HCT116 (cell line): ENCODE measurements around the gene NOTO. TPM values are rescaled to one million over a fixed set of nuclear protein-coding genes. Genes with fewer than 3 reads are reported as not detected.

Source experiments
- ATAC-seq: fragments of 200-7000 bp; cut with Tn5 transposase; 2 replicates; pipeline ENCODE4 v1.9.1; 2020; ENCODE audit warnings: mild to moderate bottlenecking, moderate library complexity
- BruUV-seq: library from RNA; stranded (reverse); fragments of 400-500 nt; replicated peaks from 2 replicates; lab custom pipeline; 2021; lab: Mats Ljungman, UMichigan
- CTCF ChIA-PET: fragments of 300-600 bp; sonication (Branson Sonifier 250); formaldehyde crosslinking; loops from one replicate; lab custom pipeline; 2021; ENCODE audit warnings: antibody characterized with exemption; lab: Charles Lee
- POLR2A ChIA-PET: fragments of 300-600, 350-600 bp; sonication (Branson Sonifier 250); formaldehyde crosslinking; loops from one replicate; lab custom pipeline; 2021; ENCODE audit warnings: antibody characterized with exemption; lab: Charles Lee
- RAD21 ChIA-PET, 2 experiments: fragments of 300-600 bp; sonication (Branson Sonifier 250); formaldehyde crosslinking; loops; one replicate each; lab custom pipeline; 2023; ENCODE audit warnings: low total read pairs in 2 of 2; ENCODE audit not compliant: uncharacterized antibody in 2 of 2, unreplicated experiment in 2 of 2, low non-redundant PET in 1 of 2; lab: Charles Lee
- DNase-seq: peaks from one replicate; pipeline ENCODE4 v3.0.0-alpha.2; 2010; ENCODE audit warnings: low read depth, low spot score
- H2AFZ ChIP-seq: fragments of 200-600 bp; shearing (Covaris generic), sonication (generic); 2 replicates; pipeline ENCODE4 v1.6.1; 2017; ENCODE audit warnings: low read depth, mixed run types, mixed read lengths, antibody characterized with exemption, low read length; ENCODE audit not compliant: poor library complexity, severe bottlenecking
- H3K27ac ChIP-seq: 2 replicates; pipeline ENCODE4 v1.5.1; 2012; ENCODE audit warnings: low read depth, low read length
- H3K27me3 ChIP-seq: fragments of 200-600 bp; sonication (generic); 2 replicates; pipeline ENCODE4 v1.6.1; 2016; ENCODE audit warnings: mixed run types, low read length, mixed read lengths; ENCODE audit not compliant: insufficient read depth
- H3K36me3 ChIP-seq, 2 experiments: fragments of 200-500 bp in 1 of 2; fragments of 200-600 bp in 1 of 2; sonication (Bioruptor generic) in 1 of 2; sonication (generic) in 1 of 2; 2 replicates each; pipeline versions ENCODE4 v1.5.1 to v1.6.1; 2014 to 2016; ENCODE audit warnings: low read length in 2 of 2, inconsistent platforms in 1 of 2, mixed read lengths in 1 of 2, mixed run types in 1 of 2; ENCODE audit not compliant: insufficient read depth in 2 of 2, control insufficient read depth in 1 of 2
- H3K4me1 ChIP-seq, 2 experiments: fragments of 200-600 bp in 1 of 2; sonication (generic) in 1 of 2; 2 replicates each; pipeline versions ENCODE4 v1.5.1 to v1.6.1; 2012 to 2017; ENCODE audit warnings: low read length in 2 of 2, inconsistent platforms in 1 of 2, mild to moderate bottlenecking in 1 of 2, mixed read lengths in 1 of 2, mixed run types in 1 of 2, moderate library complexity in 1 of 2; ENCODE audit not compliant: insufficient read depth in 2 of 2, control insufficient read depth in 1 of 2
- H3K4me2 ChIP-seq: fragments of 200-600 bp; sonication (generic); 2 replicates; pipeline ENCODE4 v1.6.1; 2017; ENCODE audit warnings: mixed run types, low read length, mixed read lengths
- H3K4me3 ChIP-seq, 2 experiments: fragments of 200-600 bp in 1 of 2; sonication (generic) in 1 of 2; replicated peaks in 1 of 2; 2 replicates each; pipeline ENCODE4 v1.5.1; 2011 to 2016; ENCODE audit warnings: low read length in 2 of 2, control low read depth in 1 of 2, low read depth in 1 of 2, mild to moderate bottlenecking in 1 of 2, mixed read lengths in 1 of 2, mixed run types in 1 of 2
- H3K79me2 ChIP-seq: fragments of 200-600 bp; sonication (generic); 2 replicates; pipeline ENCODE4 v1.6.1; 2017; ENCODE audit warnings: mild to moderate bottlenecking, mixed run types, low read length, moderate library complexity, mixed read lengths; ENCODE audit not compliant: insufficient read depth
- H3K9ac ChIP-seq: fragments of 200-600 bp; sonication (generic); 2 replicates; pipeline ENCODE4 v1.6.1; 2016; ENCODE audit warnings: low read length, mixed read lengths
- H3K9me2 ChIP-seq: fragments of 200-600 bp; sonication (generic), shearing (Covaris generic); 2 replicates; pipeline ENCODE4 v1.6.1; 2017; ENCODE audit warnings: mixed run types, mild to moderate bottlenecking, moderate library complexity; ENCODE audit not compliant: insufficient read depth
- H3K9me3 ChIP-seq, 2 experiments: fragments of 200-500 bp in 1 of 2; fragments of 200-600 bp in 1 of 2; sonication (Bioruptor generic) in 1 of 2; sonication (generic) in 1 of 2; 2 replicates each; pipeline ENCODE4 v1.6.1; 2014 to 2017; ENCODE audit warnings: low read length in 2 of 2, mixed read lengths in 2 of 2, inconsistent platforms in 1 of 2, low read depth in 1 of 2, mild to moderate bottlenecking in 1 of 2, mixed run types in 1 of 2, moderate library complexity in 1 of 2; ENCODE audit not compliant: control insufficient read depth in 1 of 2, insufficient read depth in 1 of 2
- H4K20me1 ChIP-seq: fragments of 200-600 bp; sonication (generic), shearing (Covaris generic); 2 replicates; pipeline ENCODE4 v1.6.1; 2017; ENCODE audit warnings: mixed run types, mild to moderate bottlenecking, moderate library complexity; ENCODE audit not compliant: insufficient read depth
- CBX3 ChIP-seq: IDR thresholded peaks from 2 replicates; pipeline ENCODE4 v1.6.1; 2012; ENCODE audit warnings: low read depth
- CEBPB ChIP-seq: IDR thresholded peaks from 2 replicates; pipeline ENCODE4 v1.6.1; 2012; ENCODE audit warnings: low read depth
- EGR1 ChIP-seq: IDR thresholded peaks from 2 replicates; pipeline ENCODE4 v1.6.1; 2012; ENCODE audit warnings: low read depth
- ELF1 ChIP-seq: IDR thresholded peaks from 2 replicates; pipeline ENCODE4 v1.6.1; 2012; ENCODE audit warnings: low read depth, borderline replicate concordance
- FOSL1 ChIP-seq: IDR thresholded peaks from 2 replicates; pipeline ENCODE4 v1.6.1; 2012; ENCODE audit warnings: low read depth
- POLR2AphosphoS5 ChIP-seq: IDR thresholded peaks from 2 replicates; pipeline ENCODE4 v1.6.1; 2011; ENCODE audit warnings: mild to moderate bottlenecking, low read depth, low read length, moderate library complexity
- SIN3A ChIP-seq: IDR thresholded peaks from 2 replicates; pipeline ENCODE4 v1.6.1; 2012; ENCODE audit warnings: low read depth
- SP1 ChIP-seq: IDR thresholded peaks from 2 replicates; pipeline ENCODE4 v1.6.1; 2012; ENCODE audit warnings: low read depth
- TCF7L2 ChIP-seq: IDR thresholded peaks from 2 replicates; pipeline ENCODE4 v1.7.0; 2011; ENCODE audit warnings: borderline replicate concordance, inconsistent platforms; ENCODE audit not compliant: insufficient read depth, insufficient read length; ENCODE audit errors: extremely low read depth
- ZFX ChIP-seq: fragments of 450-650 bp; IDR thresholded peaks from 2 replicates; pipeline ENCODE4 v1.6.1; 2017
- ZNF274 ChIP-seq: fragments of 200-500 bp; sonication (Bioruptor generic); IDR thresholded peaks from 2 replicates; pipeline ENCODE4 v1.6.1; 2014; ENCODE audit warnings: mild to moderate bottlenecking, low read depth, low read length, inconsistent platforms
- intact Hi-C: fragments of 100-400 bp; cut with micrococcal nuclease; formaldehyde crosslinking; loops from 2 replicates; pipeline ENCODE4 v1.10.0; 2022
- total RNA-seq: library from RNA; stranded (reverse); gene quantifications from one replicate; pipeline ENCODE4 v1.2.1, GENCODE V29; 2021; ENCODE audit not compliant: unreplicated experiment
- TF ChIP-seq, protein P1 (sequence below): IDR thresholded peaks from 2 replicates; pipeline ENCODE4 v1.6.1; 2012
- TF ChIP-seq, protein P2 (sequence below): IDR thresholded peaks from 2 replicates; pipeline ENCODE4 v1.6.1; 2011; ENCODE audit warnings: mild to moderate bottlenecking, low read length, moderate library complexity; ENCODE audit not compliant: insufficient replicate concordance; ENCODE audit errors: extremely low read depth
- TF ChIP-seq, protein P3 (sequence below): IDR thresholded peaks from 2 replicates; pipeline ENCODE4 v1.6.1; 2012

Gene NOTO
- total RNA-seq, 1 experiment from 2014 or later = not detected

DNA sequence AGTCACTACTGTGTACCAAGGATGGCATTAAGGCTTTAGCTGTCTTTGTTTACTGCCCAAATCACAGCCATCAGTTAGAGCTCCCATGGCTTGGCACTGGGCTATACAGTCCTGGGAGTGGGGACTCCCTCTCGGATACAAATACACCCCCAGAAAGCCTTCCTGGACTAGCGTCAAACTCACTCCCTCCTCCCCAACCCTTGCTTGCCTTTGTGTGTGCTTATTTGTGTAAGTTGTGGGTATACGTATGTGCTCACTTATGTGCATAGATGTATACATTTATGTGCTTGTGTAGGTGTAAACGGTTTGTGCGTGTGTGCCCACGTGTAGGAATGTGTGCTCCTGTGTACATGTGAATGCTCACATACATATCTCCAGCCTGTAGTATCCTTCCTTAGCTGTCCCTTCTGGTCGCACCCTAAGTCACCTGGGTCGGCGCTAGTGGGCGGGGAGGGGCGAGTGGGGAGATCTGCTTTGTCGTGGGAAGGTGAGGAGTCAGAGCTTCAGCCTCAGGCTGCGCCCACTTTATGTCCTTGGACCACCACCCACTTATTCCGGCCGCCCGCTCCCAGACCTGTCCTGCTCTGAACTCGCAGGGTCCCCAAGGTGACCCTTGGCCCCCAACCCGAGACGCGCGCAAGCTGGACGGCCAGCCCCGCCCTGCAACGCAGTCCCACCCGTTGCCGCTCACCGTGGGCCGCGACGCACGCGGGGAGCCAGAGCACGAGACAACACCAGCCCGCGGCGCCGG is 30.2 kb downstream of the NOTO start (continued):
- TF ChIP-seq, protein P1, sequence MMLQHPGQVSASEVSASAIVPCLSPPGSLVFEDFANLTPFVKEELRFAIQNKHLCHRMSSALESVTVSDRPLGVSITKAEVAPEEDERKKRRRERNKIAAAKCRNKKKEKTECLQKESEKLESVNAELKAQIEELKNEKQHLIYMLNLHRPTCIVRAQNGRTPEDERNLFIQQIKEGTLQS = no peak
- no peak for TF ChIP-seq POLR2AphosphoS5
- TF ChIP-seq SIN3A = no peak
- TF ChIP-seq, protein P2, sequence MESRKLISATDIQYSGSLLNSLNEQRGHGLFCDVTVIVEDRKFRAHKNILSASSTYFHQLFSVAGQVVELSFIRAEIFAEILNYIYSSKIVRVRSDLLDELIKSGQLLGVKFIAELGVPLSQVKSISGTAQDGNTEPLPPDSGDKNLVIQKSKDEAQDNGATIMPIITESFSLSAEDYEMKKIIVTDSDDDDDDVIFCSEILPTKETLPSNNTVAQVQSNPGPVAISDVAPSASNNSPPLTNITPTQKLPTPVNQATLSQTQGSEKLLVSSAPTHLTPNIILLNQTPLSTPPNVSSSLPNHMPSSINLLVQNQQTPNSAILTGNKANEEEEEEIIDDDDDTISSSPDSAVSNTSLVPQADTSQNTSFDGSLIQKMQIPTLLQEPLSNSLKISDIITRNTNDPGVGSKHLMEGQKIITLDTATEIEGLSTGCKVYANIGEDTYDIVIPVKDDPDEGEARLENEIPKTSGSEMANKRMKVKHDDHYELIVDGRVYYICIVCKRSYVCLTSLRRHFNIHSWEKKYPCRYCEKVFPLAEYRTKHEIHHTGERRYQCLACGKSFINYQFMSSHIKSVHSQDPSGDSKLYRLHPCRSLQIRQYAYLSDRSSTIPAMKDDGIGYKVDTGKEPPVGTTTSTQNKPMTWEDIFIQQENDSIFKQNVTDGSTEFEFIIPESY = no peak
- no peak for TF ChIP-seq FOSL1
- no peak for TF ChIP-seq ZNF274
- no peak for TF ChIP-seq CBX3
- no peak for TF ChIP-seq CEBPB

DNA sequence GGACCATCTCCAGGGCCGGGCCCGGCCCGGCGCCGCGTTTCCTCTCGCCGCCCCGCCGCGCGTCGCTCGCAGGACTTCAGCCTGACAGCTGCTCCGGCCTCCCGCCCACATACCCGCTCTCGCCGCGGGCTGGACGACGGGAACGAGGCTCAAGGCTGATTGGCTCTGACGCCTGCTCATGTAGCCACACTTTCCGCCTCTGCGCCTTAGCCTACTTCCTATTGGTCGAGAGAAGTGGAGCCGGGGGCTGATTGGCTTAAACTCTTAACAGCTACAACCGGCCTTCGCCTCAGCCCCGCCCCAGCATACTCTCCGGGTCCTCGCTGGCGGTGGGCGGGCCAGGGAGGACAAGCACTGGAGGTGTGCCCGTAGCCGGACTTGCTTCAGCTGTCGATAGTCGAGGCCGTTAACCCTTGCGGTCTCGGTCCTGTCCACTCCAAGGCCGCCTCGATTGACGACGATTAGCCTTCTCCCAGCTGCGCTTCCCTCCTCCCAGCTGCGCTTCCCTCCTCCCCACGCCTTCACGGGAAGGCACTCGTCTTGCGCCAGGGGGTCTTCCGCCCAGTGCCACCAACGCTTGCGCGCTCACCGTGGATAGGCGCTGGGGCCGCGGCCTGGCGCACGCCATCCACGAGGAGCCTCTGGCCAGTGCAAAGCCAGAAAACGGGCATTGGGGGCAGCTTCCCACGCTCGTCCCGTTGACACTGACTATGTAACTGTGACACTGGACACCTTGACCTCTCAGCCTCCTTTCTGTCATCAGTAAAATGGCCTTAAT is 31.0 kb downstream of the NOTO start, which contains the start of gene PRADC1:
Gene PRADC1, minus strand, starts transcription at position 86 of the 778 bp plus-strand sequence. Its CDS starts 79 bp downstream, at position 7.
- peak within 1 kb of the TSS; percentile 88 for H3K27ac ChIP-seq
- H3K4me1 ChIP-seq = peaks cover 10 to 27% of the 10 kb centered on the region in 2 experiments; a peak in 3 of 4 replicates
- H3K9me2 ChIP-seq = no peaks in the 10 kb centered on the region
- no peak within 1 kb of the TSS for H2AFZ ChIP-seq
- peak within 1 kb of the TSS; percentile 95 for H3K9ac ChIP-seq
- POLR2A ChIA-PET = interaction anchor here (0.6 to 2.0 kb wide), 18 partner anchors 10 to 1219 kb away, joined by 3 to 8 read pairs (median 4); partner anchors contain the start of genes ALMS1, FBXO41 and SMYD5
- DNase-seq (peak; percentile 99), ATAC-seq (peak; percentile 89)
- RAD21 ChIA-PET = interaction anchor here in 1 of 2 experiments (0.6 kb wide), 1 partner anchor 8 kb away, joined by 3 read pairs; no protein-coding TSS in a partner anchor
- peak within 1 kb of the TSS; percentile 87 for H3K4me2 ChIP-seq
- no peaks in the 10 kb centered on the region for H3K9me3 ChIP-seq
- intact Hi-C loops = loop anchor here (1.0 to 10.0 kb wide), 2 partner anchors 19 to 1221 kb away; partner anchors contain the start of genes INO80B, SMYD5 and WBP1
- TF ChIP-seq FOSL1 = no peak
- no peak for TF ChIP-seq ELF1
- TF ChIP-seq ZFX = no peak
- TF ChIP-seq TCF7L2 = peak; percentile 21
- peak; percentile 99 for TF ChIP-seq SP1
- peak; percentile 75 for TF ChIP-seq POLR2AphosphoS5
- TF ChIP-seq, protein P3, sequence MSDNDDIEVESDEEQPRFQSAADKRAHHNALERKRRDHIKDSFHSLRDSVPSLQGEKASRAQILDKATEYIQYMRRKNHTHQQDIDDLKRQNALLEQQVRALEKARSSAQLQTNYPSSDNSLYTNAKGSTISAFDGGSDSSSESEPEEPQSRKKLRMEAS = peak; percentile 81
- TF ChIP-seq SIN3A = peak; percentile 10; the same call in 1 of the 2 replicates
- peak; percentile 79 for TF ChIP-seq EGR1
- no peaks in the 10 kb centered on the region for H3K27me3 ChIP-seq
- peaks cover 18% of the 10 kb centered on the region; the same call in 1 of the 2 replicates for H4K20me1 ChIP-seq
- BruUV-seq = TSS peak; percentile 66
- peak within 1 kb of the TSS; percentile 90 to 93 for H3K4me3 ChIP-seq
- H3K79me2 ChIP-seq = peaks cover 45% of the 10 kb centered on the region
- H3K36me3 ChIP-seq = peaks cover 14 to 19% of the 10 kb centered on the region in 2 experiments
- CTCF ChIA-PET = interaction anchor here (0.8 to 2.0 kb wide), 7 partner anchors 10 to 259 kb away, joined by 3 to 6 read pairs (median 3); no protein-coding TSS in a partner anchor
